HEK293T (cell line): Measurements from ENCODE around the gene RBM42.

Source experiments
- ARNT ChIP-seq: fragments of 450-650 bp; IDR thresholded peaks from 2 replicates; pipeline ENCODE4 v1.6.1; 2017; ENCODE audit warnings: mild to moderate bottlenecking
- BHLHE40 ChIP-seq: fragments of 450-650 bp; IDR thresholded peaks from 2 replicates; pipeline ENCODE4 v1.6.1; 2016; ENCODE audit warnings: mild to moderate bottlenecking, moderate library complexity, borderline replicate concordance
- CTBP1 ChIP-seq: fragments of 450-650 bp; IDR thresholded peaks from 2 replicates; pipeline ENCODE4 v1.6.1; 2016; ENCODE audit warnings: borderline replicate concordance
- ELF4 ChIP-seq: fragments of 450-650 bp; IDR thresholded peaks from 2 replicates; pipeline ENCODE4 v1.6.1; 2017; ENCODE audit warnings: antibody characterized with exemption
- FOXA1 ChIP-seq: fragments of 450-650 bp; IDR thresholded peaks from 2 replicates; pipeline ENCODE4 v1.6.1; 2016; ENCODE audit warnings: mild to moderate bottlenecking
- HDGF ChIP-seq: fragments of 450-650 bp; IDR thresholded peaks from 2 replicates; pipeline ENCODE4 v1.6.1; 2017; ENCODE audit warnings: antibody characterized with exemption, borderline replicate concordance
- L3MBTL2 ChIP-seq: fragments of 450-650 bp; conservative IDR thresholded peaks from 2 replicates; pipeline ENCODE4 v1.6.1; 2016; ENCODE audit warnings: mild to moderate bottlenecking
- NFRKB ChIP-seq: fragments of 450-650 bp; IDR thresholded peaks from 2 replicates; pipeline ENCODE4 v1.6.1; 2016; ENCODE audit warnings: mild to moderate bottlenecking, moderate library complexity
- PKNOX1 ChIP-seq: fragments of 450-650 bp; IDR thresholded peaks from 2 replicates; pipeline ENCODE4 v1.6.1; 2016
- SP1 ChIP-seq: fragments of 450-650 bp; IDR thresholded peaks from 2 replicates; pipeline ENCODE4 v1.6.1; 2017
- SUZ12 ChIP-seq: fragments of 450-650 bp; IDR thresholded peaks from 2 replicates; pipeline ENCODE4 v1.6.1; 2016; ENCODE audit warnings: mild to moderate bottlenecking
- TARDBP ChIP-seq: fragments of 450-650 bp; IDR thresholded peaks from 2 replicates; pipeline ENCODE4 v1.6.1; 2016
- ZNF384 ChIP-seq: fragments of 450-650 bp; IDR thresholded peaks from 2 replicates; pipeline ENCODE4 v1.6.1; 2016

GRCh38 chr19:35633727-35634440, 5.0 kb downstream of the RBM42 start:
- TF ChIP-seq BHLHE40 (no peak), SP1 (no peak), HDGF (no peak), ZNF384 (no peak), TARDBP (no peak), NFRKB (no peak), ARNT (no peak), CTBP1 (no peak), FOXA1 (no peak), ELF4 (no peak), PKNOX1 (no peak), SUZ12 (no peak), L3MBTL2 (no peak)
